Measurements from ENCODE around the gene RUFY4. TPM values are rescaled to one million over a fixed set of nuclear protein-coding genes. Genes with fewer than 3 reads are reported as not detected.

The RUFY4 gene
- total RNA-seq, 2 experiments from 2014 or later: not detected

DNA sequence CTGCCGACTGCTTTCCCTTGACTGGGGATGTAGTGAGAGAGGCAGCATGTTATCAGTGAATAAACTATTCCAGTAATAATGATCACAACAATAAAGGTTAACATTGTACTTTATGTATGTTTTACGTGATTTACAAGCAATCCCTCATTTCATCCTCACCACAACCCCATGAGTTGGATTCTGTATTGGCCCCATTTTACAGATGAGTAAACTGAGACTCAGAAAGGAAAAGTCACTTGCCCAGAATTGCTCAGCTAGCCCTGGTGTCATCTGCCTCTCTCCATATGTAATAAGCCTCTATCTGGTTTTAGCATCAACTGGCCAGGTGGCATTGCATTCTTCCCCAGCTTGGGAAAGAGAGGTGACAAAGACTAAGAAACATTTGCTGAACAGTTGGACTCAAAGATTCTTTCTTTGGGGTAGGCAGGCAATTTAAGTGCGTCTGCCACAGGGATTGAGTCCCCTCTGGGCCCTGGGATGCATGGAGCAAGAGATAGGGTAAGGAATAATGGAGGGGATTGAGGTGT lies 58.9 kb downstream of the RUFY4 start:
- TF ChIP-seq, protein P1, sequence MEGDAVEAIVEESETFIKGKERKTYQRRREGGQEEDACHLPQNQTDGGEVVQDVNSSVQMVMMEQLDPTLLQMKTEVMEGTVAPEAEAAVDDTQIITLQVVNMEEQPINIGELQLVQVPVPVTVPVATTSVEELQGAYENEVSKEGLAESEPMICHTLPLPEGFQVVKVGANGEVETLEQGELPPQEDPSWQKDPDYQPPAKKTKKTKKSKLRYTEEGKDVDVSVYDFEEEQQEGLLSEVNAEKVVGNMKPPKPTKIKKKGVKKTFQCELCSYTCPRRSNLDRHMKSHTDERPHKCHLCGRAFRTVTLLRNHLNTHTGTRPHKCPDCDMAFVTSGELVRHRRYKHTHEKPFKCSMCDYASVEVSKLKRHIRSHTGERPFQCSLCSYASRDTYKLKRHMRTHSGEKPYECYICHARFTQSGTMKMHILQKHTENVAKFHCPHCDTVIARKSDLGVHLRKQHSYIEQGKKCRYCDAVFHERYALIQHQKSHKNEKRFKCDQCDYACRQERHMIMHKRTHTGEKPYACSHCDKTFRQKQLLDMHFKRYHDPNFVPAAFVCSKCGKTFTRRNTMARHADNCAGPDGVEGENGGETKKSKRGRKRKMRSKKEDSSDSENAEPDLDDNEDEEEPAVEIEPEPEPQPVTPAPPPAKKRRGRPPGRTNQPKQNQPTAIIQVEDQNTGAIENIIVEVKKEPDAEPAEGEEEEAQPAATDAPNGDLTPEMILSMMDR (conservative IDR thresholded peaks at IDR 0.05; ENCODE audit: low read length): no peak
- no peak for TF ChIP-seq EZH2phosphoT487 (IDR thresholded peaks at IDR 0.05; ENCODE audit: borderline replicate concordance, low read depth, low read length)
- Histone ChIP-seq H3K9me2 (ENCODE audit: insufficient read depth, low read length) (no peaks in the 10 kb centered on the region), H3K36me3 (ENCODE audit: insufficient read depth, low read length) (no peaks in the 10 kb centered on the region), H3K79me2 (ENCODE audit: insufficient read depth, low read depth, low read length) (no peaks in the 10 kb centered on the region), H3K4me1 (ENCODE audit: insufficient read depth, low read length, poor library complexity, severe bottlenecking) (no peaks in the 10 kb centered on the region), H4K20me1 (ENCODE audit: insufficient read depth, low read length) (no peaks in the 10 kb centered on the region), H3K27ac (ENCODE audit: low read depth, low read length, poor library complexity, severe bottlenecking) (no peak overlapping the region), H3K4me2 (ENCODE audit: low read length) (no peak overlapping the region), H3K9me3 (ENCODE audit: low read length) (no peaks in the 10 kb centered on the region), H2AFZ (ENCODE audit: low read length) (no peak overlapping the region), H3K4me3 (ENCODE audit: low read depth, low read length, poor library complexity, severe bottlenecking) (no peak overlapping the region)
- no peak for DNase-seq (ENCODE audit: low spot score)
- no TSS peak for BruUV-seq (replicated peaks)
- ChIA-PET CTCF (ENCODE audit: unreplicated experiment) (no interaction called here), POLR2A (no interaction called here)
- intact Hi-C loops (cut with micrococcal nuclease; ENCODE audit: unreplicated experiment): no loop called here

DNA sequence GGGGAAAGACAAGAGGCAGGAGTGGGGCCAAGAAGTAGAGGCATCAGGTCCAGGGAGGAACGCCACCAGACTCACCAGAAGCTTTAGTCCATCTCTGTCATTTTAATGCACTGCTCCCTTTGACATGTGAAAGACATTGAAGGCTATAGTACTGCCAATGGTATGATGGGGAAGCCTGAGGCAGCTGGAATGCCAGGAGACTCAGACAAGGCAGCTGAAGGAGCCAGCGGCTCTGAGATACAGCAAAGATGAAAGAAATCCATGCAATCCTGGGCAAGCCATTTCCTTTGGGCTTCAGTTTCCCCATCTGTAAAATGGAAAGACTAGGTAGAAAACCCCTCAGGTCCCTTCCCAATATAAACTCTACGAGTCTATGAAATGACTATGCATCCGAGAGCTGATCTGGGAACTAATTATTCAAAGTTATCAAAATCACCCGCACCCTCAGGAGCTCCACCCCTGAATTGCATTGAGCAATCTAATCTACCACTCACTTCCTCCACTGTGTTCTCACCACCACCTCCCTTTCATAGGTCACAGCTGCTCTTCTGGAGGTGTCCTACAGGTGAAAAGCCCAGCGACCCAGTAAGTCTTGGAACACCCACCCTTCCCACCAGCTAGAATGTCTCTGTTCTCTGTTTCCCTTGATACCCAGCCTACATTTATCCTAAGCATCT lies 59.9 kb downstream of the RUFY4 start:
- no TSS peak for BruUV-seq (replicated peaks)
- DNase-seq (ENCODE audit: low spot score): no peak
- CTCF ChIA-PET (ENCODE audit: unreplicated experiment): no interaction called here

More for the DNA sequence above, 59.9 kb downstream of the RUFY4 start:
- H3K27ac ChIP-seq (ENCODE audit: low read depth, low read length, poor library complexity, severe bottlenecking): no peak overlapping the region
- no peak overlapping the region for H2AFZ ChIP-seq (ENCODE audit: low read length)
- H3K4me1 ChIP-seq (ENCODE audit: insufficient read depth, low read length, poor library complexity, severe bottlenecking): no peaks in the 10 kb centered on the region
- POLR2A ChIA-PET: no interaction called here
- H3K9me3 ChIP-seq (ENCODE audit: low read length): no peaks in the 10 kb centered on the region
- no peaks in the 10 kb centered on the region for H3K79me2 ChIP-seq (ENCODE audit: insufficient read depth, low read depth, low read length)
- no peaks in the 10 kb centered on the region for H3K9me2 ChIP-seq (ENCODE audit: insufficient read depth, low read length)
- H4K20me1 ChIP-seq (ENCODE audit: insufficient read depth, low read length): no peaks in the 10 kb centered on the region
- intact Hi-C loops (cut with micrococcal nuclease; ENCODE audit: unreplicated experiment): no loop called here
- no peaks in the 10 kb centered on the region for H3K36me3 ChIP-seq (ENCODE audit: insufficient read depth, low read length)
- no peak overlapping the region for H3K4me3 ChIP-seq (ENCODE audit: low read depth, low read length, poor library complexity, severe bottlenecking)
- TF ChIP-seq, protein P1 (conservative IDR thresholded peaks at IDR 0.05; ENCODE audit: low read length): no peak
- TF ChIP-seq EZH2phosphoT487 (IDR thresholded peaks at IDR 0.05; ENCODE audit: borderline replicate concordance, low read depth, low read length): no peak
- H3K4me2 ChIP-seq (ENCODE audit: low read length): no peak overlapping the region

Measured in OCI-LY7 (cell line).